ENCODE data around the gene NCAPH2. TPM values are rescaled to one million over a fixed set of nuclear protein-coding genes. Genes with fewer than 3 reads are reported as not detected.

Gene NCAPH2
- total and polyA plus RNA-seq, 9 of the 15 experiments (the other 6 are each of a cell fraction or from before 2014, with no cell fraction given) = 3.6 to 88.6 (median 32.4) TPM

GRCh38 chr22:50459496-50460140 is 48.4 kb upstream of the NCAPH2 start:
- Histone ChIP-seq H2AFZ (ENCODE audit: low read depth, low read length) (no peak overlapping the region), H3K79me2 (ENCODE audit: control insufficient read depth, insufficient read depth, low read length) (no peaks in the 10 kb centered on the region), H3K4me1 (replicated peaks in 1 of 2; ENCODE audit: control insufficient read depth in 2 of 2, insufficient read depth in 2 of 2, low read length in 2 of 2) (peaks cover 0 to 4% of the 10 kb centered on the region in 2 experiments; a peak in 1 of 5 replicates), H4K20me1 (replicated peaks; ENCODE audit: control insufficient read depth, insufficient read depth, low read length) (no peaks in the 10 kb centered on the region), H3K9me3 (replicated peaks; ENCODE audit: control insufficient read depth, insufficient read depth, low read depth, low read length) (no peaks in the 10 kb centered on the region), H3K9me1 (ENCODE audit: control insufficient read depth, insufficient read depth, low read length) (no peaks in the 10 kb centered on the region), H3K36me3 (ENCODE audit: control insufficient read depth, insufficient read depth, low read length) (peaks cover 56% of the 10 kb centered on the region; the same call in 1 of the 3 replicates), H3K27me3 (ENCODE audit: control insufficient read depth in 2 of 2, insufficient read depth in 2 of 2, low read length in 2 of 2) (no peaks in the 10 kb centered on the region), H3K4me3 (no peak overlapping the region), H3K9ac (ENCODE audit: insufficient read depth in 1 of 2, low read depth in 2 of 2, low read length in 2 of 2) (no peak overlapping the region), H3K27ac (ENCODE audit: extremely low read depth, low read depth, low read length) (no peak overlapping the region), H3K4me2 (ENCODE audit: insufficient read depth, low read length) (no peak overlapping the region)
- BruUV-seq (replicated peaks) = TSS peak; percentile 36
- in situ Hi-C loops (cut with MboI) (no loop called here), intact Hi-C loops (cut with micrococcal nuclease) (no loop called here)
- TF ChIP-seq STAT5B (CRISPR knock-in tag; IDR thresholded peaks at IDR 0.05) = no peak
- TF ChIP-seq ZBTB33 (CRISPR knock-in tag; IDR thresholded peaks at IDR 0.05) = peak; percentile 95
- DNase-seq (ENCODE audit: extremely low read depth in 1 of 4, low spot score in 3 of 4) (no peak), ATAC-seq (no peak), FAIRE-seq (no peak)
- POLR2A ChIA-PET = interaction anchor here (0.6 to 0.7 kb wide), 2 partner anchors 10 to 25 kb away, joined by 3 read pairs; no protein-coding TSS in a partner anchor
- CTCF ChIA-PET (ENCODE audit: low intra/inter-chr PET ratio) = no interaction called here
- WGBS (ENCODE audit: insufficient coverage, low coverage, missing lambda C conversion rate) = 97% methylated on average over 5 of the region's 41 CpGs

- CTCF ChIA-PET (ENCODE audit: low intra/inter-chr PET ratio) = interaction anchor here (0.6 kb wide), 1 partner anchor 359 kb away, joined by 3 read pairs; no protein-coding TSS in a partner anchor
- DNase-seq (ENCODE audit: extremely low read depth in 1 of 4, low spot score in 3 of 4) = no peak
- 95% methylated on average over 10 of the region's 17 CpGs for WGBS (ENCODE audit: insufficient coverage, low coverage, missing lambda C conversion rate)
- TF ChIP-seq ZBTB49 (CRISPR knock-in tag; IDR thresholded peaks at IDR 0.05; ENCODE audit: borderline replicate concordance) = no peak
- TF ChIP-seq RBM22 (IDR thresholded peaks at IDR 0.05; ENCODE audit: low read depth, low read length, poor library complexity, severe bottlenecking) = no peak
- no peak for TF ChIP-seq NEUROD1 (IDR thresholded peaks at IDR 0.05; ENCODE audit: borderline replicate concordance, low read depth, low read length, partially characterized antibody)
- no peak for TF ChIP-seq ZNF740 (CRISPR knock-in tag; IDR thresholded peaks at IDR 0.05)
- no peak for TF ChIP-seq ZNF740 (tag; IDR thresholded peaks at IDR 0.05)
- no peak for TF ChIP-seq EP300 (IDR thresholded peaks at IDR 0.05; ENCODE audit: low read length)
- TF ChIP-seq FOS (IDR thresholded peaks at IDR 0.05; ENCODE audit: extremely low read depth, insufficient read length) = no peak
Measured at GRCh38 chr22:50460938-50461337, 47.1 kb upstream of the NCAPH2 start.

More at GRCh38 chr22:50460938-50461337, 47.1 kb upstream of the NCAPH2 start:
- peaks cover 0 to 4% of the 10 kb centered on the region in 2 experiments; a peak in 2 of 5 replicates for H3K4me1 ChIP-seq (replicated peaks in 1 of 2; ENCODE audit: control insufficient read depth in 2 of 2, insufficient read depth in 2 of 2, low read length in 2 of 2)
- no peaks in the 10 kb centered on the region for H3K9me1 ChIP-seq (ENCODE audit: control insufficient read depth, insufficient read depth, low read length)
- no peak overlapping the region for H3K9ac ChIP-seq (ENCODE audit: insufficient read depth in 1 of 2, low read depth in 2 of 2, low read length in 2 of 2)
- H3K36me3 ChIP-seq (ENCODE audit: control insufficient read depth, insufficient read depth, low read length) = peaks cover 58% of the 10 kb centered on the region; the same call in 1 of the 3 replicates
- FAIRE-seq = no peak
- no peak overlapping the region for H3K4me2 ChIP-seq (ENCODE audit: insufficient read depth, low read length)
- H2AFZ ChIP-seq (ENCODE audit: low read depth, low read length) = no peak overlapping the region
- no TSS peak for BruUV-seq (replicated peaks)
- POLR2A ChIA-PET = no interaction called here
- H3K27me3 ChIP-seq (ENCODE audit: control insufficient read depth in 2 of 2, insufficient read depth in 2 of 2, low read length in 2 of 2) = no peaks in the 10 kb centered on the region
- H3K9me3 ChIP-seq (replicated peaks; ENCODE audit: control insufficient read depth, insufficient read depth, low read depth, low read length) = no peaks in the 10 kb centered on the region
- no peak overlapping the region for H3K4me3 ChIP-seq
- no peaks in the 10 kb centered on the region for H3K79me2 ChIP-seq (ENCODE audit: control insufficient read depth, insufficient read depth, low read length)
- intact Hi-C loops (cut with micrococcal nuclease) (no loop called here), in situ Hi-C loops (cut with MboI) (no loop called here)
- no peak overlapping the region for H3K27ac ChIP-seq (ENCODE audit: extremely low read depth, low read depth, low read length)
- no peaks in the 10 kb centered on the region for H4K20me1 ChIP-seq (replicated peaks; ENCODE audit: control insufficient read depth, insufficient read depth, low read length)
- ATAC-seq = no peak
